Measurements from ENCODE around the gene GOLGA8B. TPM values are rescaled to one million over a fixed set of nuclear protein-coding genes. Genes with fewer than 3 reads are reported as not detected.
"Not testable (repeated sequence)": the region's sequence is repeated elsewhere in the genome, so short reads cannot be mapped to it uniquely, and the experiment has no call there.

The GOLGA8B gene
- 8.3 and 11.1 TPM in 2 replicates for total RNA-seq (2014; rRNA removed; shearing (Covaris generic))

GRCh38 chr15:34583399-34584329, at the start of gene GOLGA8B:
Gene GOLGA8B, minus strand, starts transcription at chr15:34583651. Its CDS starts 47,739 bp downstream, at chr15:34535912.
- DNase-seq (ENCODE audit: low spot score) = peak; percentile 54

GRCh38 chr15:34633165-34633564, 49.7 kb upstream of the GOLGA8B start:
- not testable (repeated sequence) for DNase-seq (ENCODE audit: low spot score)

- no peak for DNase-seq (ENCODE audit: low spot score)
Measured at GRCh38 chr15:34628577-34629152, 45.2 kb upstream of the GOLGA8B start.

- no peak for DNase-seq (ENCODE audit: low spot score)
Measured at GRCh38 chr15:34625007-34625406, 41.6 kb upstream of the GOLGA8B start.

- DNase-seq (ENCODE audit: low spot score) = peak; percentile 9
Measured at GRCh38 chr15:34621675-34622074, 38.2 kb upstream of the GOLGA8B start.

GRCh38 chr15:34620814-34621213, 37.4 kb upstream of the GOLGA8B start:
- peak; percentile 6 for DNase-seq (ENCODE audit: low spot score)

GRCh38 chr15:34620142-34620541, 36.7 kb upstream of the GOLGA8B start:
- no peak for DNase-seq (ENCODE audit: low spot score)

GRCh38 chr15:34619151-34619550, 35.7 kb upstream of the GOLGA8B start:
- no peak for DNase-seq (ENCODE audit: low spot score)

GRCh38 chr15:34618073-34618472, 34.6 kb upstream of the GOLGA8B start:
- DNase-seq (ENCODE audit: low spot score) = no peak

- peak; percentile 50 for DNase-seq (ENCODE audit: low spot score)
Measured at GRCh38 chr15:34616613-34617012, 33.2 kb upstream of the GOLGA8B start.

GRCh38 chr15:34613997-34614396, 30.5 kb upstream of the GOLGA8B start:
- DNase-seq (ENCODE audit: low spot score) = no peak

- DNase-seq (ENCODE audit: low spot score) = no peak
Measured at GRCh38 chr15:34613301-34613700, 29.9 kb upstream of the GOLGA8B start.

GRCh38 chr15:34610354-34610753, 26.9 kb upstream of the GOLGA8B start:
- DNase-seq (ENCODE audit: low spot score) = peak; percentile 13

GRCh38 chr15:34609102-34610057, 25.9 kb upstream of the GOLGA8B start:
- no peak for DNase-seq (ENCODE audit: low spot score)

- DNase-seq (ENCODE audit: low spot score) = no peak
Measured at GRCh38 chr15:34608517-34608916, 25.1 kb upstream of the GOLGA8B start.

GRCh38 chr15:34607832-34608231, 24.4 kb upstream of the GOLGA8B start:
- DNase-seq (ENCODE audit: low spot score) = no peak

GRCh38 chr15:34606545-34606944, 23.1 kb upstream of the GOLGA8B start:
- no peak for DNase-seq (ENCODE audit: low spot score)

GRCh38 chr15:34606131-34606530, 22.7 kb upstream of the GOLGA8B start:
- no peak for DNase-seq (ENCODE audit: low spot score)

- DNase-seq (ENCODE audit: low spot score) = no peak
Measured at GRCh38 chr15:34603095-34603494, 19.6 kb upstream of the GOLGA8B start.

- DNase-seq (ENCODE audit: low spot score) = no peak
Measured at GRCh38 chr15:34600923-34601322, 17.5 kb upstream of the GOLGA8B start.

- DNase-seq (ENCODE audit: low spot score) = no peak
Measured at GRCh38 chr15:34598799-34599585, 15.5 kb upstream of the GOLGA8B start.

All from H4 (cell line).